A549 (cell line): Measurements from ENCODE around the gene CFAP73. TPM values are rescaled to one million over a fixed set of nuclear protein-coding genes. Genes with fewer than 3 reads are reported as not detected.

ENCODE experiments used
- ATAC-seq, 2 experiments: fragments of 200-7000 bp in 1 of 2; fragments of >200 bp in 1 of 2; cut with Nextera tagmentation in 1 of 2; cut with Tn5 transposase in 1 of 2; 3 replicates each; pipeline versions ENCODE4 v1.8.0 to v1.9.1; 2018 to 2020; ENCODE audit warnings: mild to moderate bottlenecking in 1 of 2, moderate library complexity in 1 of 2
- CTCF ChIA-PET: fragments of 300-600 bp; sonication (Branson Sonifier 250); formaldehyde crosslinking; extraction: SDS; loops from one replicate; lab custom pipeline; 2021; ENCODE audit warnings: antibody characterized with exemption, inconsistent platforms; lab: Yijun Ruan, JAX
- POLR2A ChIA-PET: fragments of 350-600 bp; formaldehyde crosslinking; extraction: SDS; loops from one replicate; lab custom pipeline; 2021; ENCODE audit warnings: antibody characterized with exemption, inconsistent platforms; lab: Yijun Ruan, JAX
- DNase-seq, 2 experiments: peaks; one replicate each; pipeline versions ENCODE4 v3.0.0 to v3.0.0-alpha.2; 2011 to 2016; ENCODE audit warnings: low read depth in 1 of 2, low spot score in 1 of 2
- FAIRE-seq: peaks from 2 replicates; lab custom pipeline; 2011; peaks lifted over from hg19 to GRCh38; lab: Jason Lieb, UNC
- H3K27ac ChIP-seq, 2 experiments: fragments of >200 bp; sonication (Bioruptor Twin); formaldehyde crosslinking; 3 replicates each; pipeline ENCODE4 v1.5.1; 2016 to 2017
- H3K4me1 ChIP-seq: fragments of >200 bp; sonication (Bioruptor Twin); formaldehyde crosslinking; 3 replicates; pipeline ENCODE4 v1.6.1; 2016
- H3K4me2 ChIP-seq: fragments of >200 bp; sonication (Bioruptor Twin); formaldehyde crosslinking; 3 replicates; pipeline ENCODE4 v1.6.1; 2016
- H3K4me3 ChIP-seq: fragments of >200 bp; sonication (Bioruptor Twin); formaldehyde crosslinking; 3 replicates; pipeline ENCODE4 v1.5.1; 2016
- H3K9me3 ChIP-seq: fragments of >200 bp; sonication (Bioruptor Twin); formaldehyde crosslinking; 3 replicates; pipeline ENCODE4 v1.6.1; 2016
- CBX2 ChIP-seq: fragments of 200-600 bp; sonication (generic); IDR thresholded peaks from 2 replicates; pipeline ENCODE4 v1.6.1; 2016; ENCODE audit warnings: low read depth, mild to moderate bottlenecking, borderline replicate concordance
- CEBPB ChIP-seq, 2 experiments: fragments of >200 bp in 1 of 2; sonication (Bioruptor Twin) in 1 of 2; formaldehyde crosslinking in 1 of 2; IDR thresholded peaks; 2 replicates each; pipeline ENCODE4 v1.6.1; 2012 to 2016
- CHD2 ChIP-seq: fragments of 150-350 bp; IDR thresholded peaks from 2 replicates; pipeline ENCODE4 v1.6.1; 2014; ENCODE audit warnings: low read length; ENCODE audit not compliant: partially characterized antibody
- E2F6 ChIP-seq: IDR thresholded peaks from 2 replicates; pipeline ENCODE4 v1.6.1; 2012; ENCODE audit warnings: low read depth, borderline replicate concordance
- EHF ChIP-seq: fragments of 250-450 bp; sonication (Bioruptor Pico); IDR thresholded peaks from 2 replicates; pipeline ENCODE4 v1.5.0; 2020; ENCODE audit warnings: mild to moderate bottlenecking
- ELK1 ChIP-seq: fragments of 150-350 bp; IDR thresholded peaks from 2 replicates; pipeline ENCODE4 v1.6.1; 2014; ENCODE audit warnings: low read depth, mild to moderate bottlenecking, low read length
- EP300 ChIP-seq, 2 experiments: fragments of >200 bp; sonication (Bioruptor Twin); formaldehyde crosslinking; IDR thresholded peaks; 2 replicates in 1 of 2; 3 replicates in 1 of 2; pipeline ENCODE4 v1.6.1; 2016 to 2017
- FOSB ChIP-seq: fragments of 250-450 bp; sonication (Bioruptor Pico); IDR thresholded peaks from 2 replicates; pipeline ENCODE4 v1.5.0; 2020; ENCODE audit warnings: mild to moderate bottlenecking, moderate library complexity
- GATA3 ChIP-seq: IDR thresholded peaks from 2 replicates; pipeline ENCODE4 v1.6.1; 2012; ENCODE audit warnings: borderline replicate concordance
- HES2 ChIP-seq: fragments of >200 bp; sonication (Bioruptor Twin); formaldehyde crosslinking; IDR thresholded peaks from 2 replicates; pipeline ENCODE4 v1.6.1; 2016
- HEYL ChIP-seq: fragments of 250-450 bp; sonication (Bioruptor Pico); IDR thresholded peaks from 2 replicates; pipeline ENCODE4 v1.8.0; 2021; ENCODE audit warnings: mild to moderate bottlenecking, moderate library complexity
- KDM1A ChIP-seq: fragments of 200-600 bp; sonication (generic); IDR thresholded peaks from 2 replicates; pipeline ENCODE4 v1.6.1; 2016; ENCODE audit warnings: low read depth, mild to moderate bottlenecking
- KDM5A ChIP-seq: fragments of 200-600 bp; sonication (generic); IDR thresholded peaks from 2 replicates; pipeline ENCODE4 v1.6.1; 2016; ENCODE audit warnings: antibody characterized with exemption, mild to moderate bottlenecking
- NPAS2 ChIP-seq: fragments of 250-450 bp; sonication (Bioruptor Pico); IDR thresholded peaks from 2 replicates; pipeline ENCODE4 v1.8.0; 2022; ENCODE audit warnings: mild to moderate bottlenecking, moderate library complexity, borderline replicate concordance
- PHF8 ChIP-seq: fragments of 200-600 bp; sonication (generic); IDR thresholded peaks from 2 replicates; pipeline ENCODE4 v1.6.1; 2016; ENCODE audit warnings: low read depth, mild to moderate bottlenecking, antibody characterized with exemption, moderate library complexity, borderline replicate concordance
- RAD21 ChIP-seq, 2 experiments: fragments of >200 bp in 1 of 2; sonication (Bioruptor Twin) in 1 of 2; formaldehyde crosslinking in 1 of 2; IDR thresholded peaks in 1 of 2; conservative IDR thresholded peaks in 1 of 2; 2 replicates in 1 of 2; 3 replicates in 1 of 2; pipeline ENCODE4 v1.6.1; 2012 to 2018; ENCODE audit warnings: inconsistent platforms in 1 of 2
- RARB ChIP-seq: fragments of 250-450 bp; sonication (Bioruptor Pico); IDR thresholded peaks from 2 replicates; pipeline ENCODE4 v1.8.0; 2021; ENCODE audit warnings: mild to moderate bottlenecking, moderate library complexity
- RFX5 ChIP-seq: fragments of 450-650 bp; IDR thresholded peaks from 2 replicates; pipeline ENCODE4 v1.7.1; 2014; ENCODE audit warnings: antibody characterized with exemption, mild to moderate bottlenecking, moderate library complexity
- SMC3 ChIP-seq: fragments of >200 bp; sonication (Bioruptor Twin); formaldehyde crosslinking; IDR thresholded peaks from 3 replicates; pipeline ENCODE4 v1.6.1; 2018; ENCODE audit warnings: inconsistent platforms
- TFCP2L1 ChIP-seq: fragments of 250-450 bp; sonication (Bioruptor Pico); IDR thresholded peaks from 2 replicates; pipeline ENCODE4 v1.5.0; 2021; ENCODE audit warnings: mild to moderate bottlenecking
- TP53 ChIP-seq: fragments of 250-450 bp; sonication (Bioruptor Pico); IDR thresholded peaks from 2 replicates; pipeline ENCODE4 v1.5.0; 2021; ENCODE audit warnings: mild to moderate bottlenecking, moderate library complexity
- ZFP36 ChIP-seq: fragments of 450-650 bp; IDR thresholded peaks from 2 replicates; pipeline ENCODE4 v1.6.1; 2014; ENCODE audit warnings: borderline replicate concordance; ENCODE audit not compliant: partially characterized antibody
- ZNF302 ChIP-seq: fragments of 250-450 bp; sonication (Bioruptor Pico); IDR thresholded peaks from 2 replicates; pipeline ENCODE4 v1.9.0; 2021; ENCODE audit warnings: inconsistent platforms, mild to moderate bottlenecking, moderate library complexity
- ZSCAN20 ChIP-seq: fragments of 250-450 bp; sonication (Bioruptor Pico); IDR thresholded peaks from 2 replicates; pipeline ENCODE4 v1.8.0; 2022; ENCODE audit warnings: mild to moderate bottlenecking, moderate library complexity
- WGBS: methylation state at CpG from one replicate; pipeline ENCODE4 v1.1.6; 2017; ENCODE audit errors: missing lambda C conversion rate; 5-methylcytosine and 5-hydroxymethylcytosine counted together
- polyA plus RNA-seq, 4 experiments: library from polyadenylated mRNA; depleted of rRNA in 3 of 4; stranded (reverse); fragments of >200 nt; fragmentation: RNase III in 1 of 4; extraction: RNeasy Plus Mini Kit Qiagen cat#74134 plus additional on column Dnase treatment in 1 of 4; gene quantifications; 2 replicates in 3 of 4; 3 replicates in 1 of 4; pipeline ENCODE4 v1.2.3, GENCODE V29; 2011 to 2017
- TF ChIP-seq, protein P1 (sequence below): fragments of >200 bp; sonication (Bioruptor Twin); formaldehyde crosslinking; IDR thresholded peaks from 3 replicates; pipeline ENCODE4 v1.6.1; 2016
- TF ChIP-seq, protein P2 (sequence below): IDR thresholded peaks from 2 replicates; pipeline ENCODE4 v1.6.1; 2012
- TF ChIP-seq, protein P3 (sequence below): fragments of 250-450 bp; sonication (Bioruptor Pico); IDR thresholded peaks from 2 replicates; pipeline ENCODE4 v1.5.0; 2021; ENCODE audit warnings: mild to moderate bottlenecking, moderate library complexity, borderline replicate concordance
- TF ChIP-seq, protein P4 (sequence below): fragments of 250-450 bp; sonication (Bioruptor Pico); IDR thresholded peaks from 2 replicates; pipeline ENCODE4 v1.5.0; 2020; ENCODE audit warnings: low read depth, mild to moderate bottlenecking, moderate library complexity

The CFAP73 gene
- polyA plus RNA-seq, 2 of the 4 experiments (the other 2 are of a cell fraction), result 0.05 TPM; not detected in 1

DNA sequence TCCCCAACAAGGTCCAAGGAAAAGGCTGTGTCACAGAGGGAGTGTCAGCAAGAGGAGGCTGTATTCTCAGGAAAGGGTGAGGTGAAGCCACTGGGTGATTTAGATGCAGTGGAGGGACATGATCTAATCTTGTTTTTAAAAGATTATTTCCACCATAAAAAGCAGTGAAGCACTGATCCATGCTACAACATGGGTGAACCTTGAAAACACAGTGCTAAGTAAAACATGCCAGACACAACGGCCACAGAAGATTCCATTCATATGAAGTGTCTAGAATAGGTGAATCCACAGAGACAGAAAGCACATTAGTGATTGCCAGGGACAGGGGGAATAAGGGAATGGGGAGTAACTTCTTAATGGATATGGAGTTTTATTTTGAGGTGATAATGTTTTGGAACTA, 48.8 kb downstream of the CFAP73 start:
- peaks cover 20% of the 10 kb centered on the region for H3K4me1 ChIP-seq
- TF ChIP-seq NPAS2 (CRISPR knock-in tag) (no peak), KDM5A (no peak), TFCP2L1 (CRISPR knock-in tag) (no peak), RAD21 (conservative IDR thresholded peaks at IDR 0.05 in 1 of 2, IDR thresholded peaks at IDR 0.05 in 1 of 2) (no peak), SMC3 (no peak), PHF8 (no peak), HEYL (CRISPR knock-in tag) (no peak), TP53 (no peak), ZNF302 (no peak), RFX5 (no peak), EP300 (IDR thresholded peaks at IDR 0.05) (no peak), CEBPB (IDR thresholded peaks at IDR 0.05) (no peak)
- TF ChIP-seq, protein P1, sequence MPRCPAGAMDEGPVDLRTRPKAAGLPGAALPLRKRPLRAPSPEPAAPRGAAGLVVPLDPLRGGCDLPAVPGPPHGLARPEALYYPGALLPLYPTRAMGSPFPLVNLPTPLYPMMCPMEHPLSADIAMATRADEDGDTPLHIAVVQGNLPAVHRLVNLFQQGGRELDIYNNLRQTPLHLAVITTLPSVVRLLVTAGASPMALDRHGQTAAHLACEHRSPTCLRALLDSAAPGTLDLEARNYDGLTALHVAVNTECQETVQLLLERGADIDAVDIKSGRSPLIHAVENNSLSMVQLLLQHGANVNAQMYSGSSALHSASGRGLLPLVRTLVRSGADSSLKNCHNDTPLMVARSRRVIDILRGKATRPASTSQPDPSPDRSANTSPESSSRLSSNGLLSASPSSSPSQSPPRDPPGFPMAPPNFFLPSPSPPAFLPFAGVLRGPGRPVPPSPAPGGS, result no peak
- TF ChIP-seq, all 56 proteins: peak for 0
- Histone ChIP-seq H3K27ac (no peak overlapping the region; a peak in 1 of 6 replicates), H3K4me2 (no peak overlapping the region), H3K4me3 (no peak overlapping the region), H3K9me3 (no peaks in the 10 kb centered on the region)
- WGBS, result 55% methylated on average over 1 of the region's 1 CpG
- ChIA-PET CTCF (interaction anchor here (1.1 to 3.8 kb wide), 9 partner anchors 11 to 268 kb away, joined by 3 to 35 read pairs (median 5); partner anchors contain the start of gene TPCN1), POLR2A (no interaction called here)
- DNase-seq (no peak), ATAC-seq (no peak), FAIRE-seq (no peak)

DNA sequence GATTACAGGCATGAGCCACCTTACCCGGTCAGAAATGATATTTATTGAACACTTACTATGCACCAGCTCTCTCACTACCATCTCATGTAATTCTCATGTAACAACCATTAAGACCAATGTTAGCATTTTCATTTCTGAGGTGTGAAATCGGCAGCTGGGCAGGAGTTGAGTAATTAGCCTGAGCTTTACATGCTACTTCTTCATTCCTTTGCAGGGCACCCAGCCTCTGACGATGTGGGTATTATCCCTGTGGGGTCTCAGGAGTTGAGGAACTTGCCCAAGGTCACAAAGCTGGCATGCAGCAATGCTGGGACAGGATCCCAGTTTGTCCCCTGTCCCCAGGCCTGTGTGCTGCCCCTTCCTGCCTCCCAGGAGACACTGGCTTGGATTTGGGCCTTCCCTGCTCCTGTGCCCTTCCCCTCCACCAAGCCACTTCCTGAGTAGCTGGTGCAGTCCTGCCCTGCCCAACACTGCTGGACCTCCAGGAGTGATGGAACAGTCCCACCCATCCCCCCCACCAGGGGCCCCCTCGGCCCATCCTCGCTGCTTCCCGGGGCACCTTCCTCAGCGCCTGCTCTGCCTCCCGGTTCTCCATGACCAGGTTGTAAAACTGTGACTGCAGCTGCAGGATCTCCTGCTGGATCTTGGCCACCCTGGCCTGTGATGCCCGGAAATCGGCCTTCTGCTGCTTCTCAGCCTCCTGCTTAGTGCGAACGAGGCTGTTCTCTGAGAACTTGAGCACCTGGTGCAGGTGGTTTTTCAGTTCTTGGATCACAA, 50.7 kb downstream of the CFAP73 start:
- no peak for FAIRE-seq
- CTCF ChIA-PET, result interaction anchor here (0.8 to 4.0 kb wide), 4 partner anchors 10 to 225 kb away, joined by 3 to 12 read pairs (median 4); no protein-coding TSS in a partner anchor
- WGBS, result 83% methylated on average over 8 of the region's 12 CpGs
- TF ChIP-seq GATA3 (no peak), HES2 (no peak), ELK1 (no peak), CBX2 (no peak), E2F6 (no peak), EHF (no peak), EP300 (IDR thresholded peaks at IDR 0.05) (no peak), CHD2 (no peak), ZFP36 (no peak), RARB (no peak), FOSB (CRISPR knock-in tag) (no peak), ZSCAN20 (CRISPR knock-in tag) (no peak), KDM1A (no peak)
- TF ChIP-seq, protein P2, sequence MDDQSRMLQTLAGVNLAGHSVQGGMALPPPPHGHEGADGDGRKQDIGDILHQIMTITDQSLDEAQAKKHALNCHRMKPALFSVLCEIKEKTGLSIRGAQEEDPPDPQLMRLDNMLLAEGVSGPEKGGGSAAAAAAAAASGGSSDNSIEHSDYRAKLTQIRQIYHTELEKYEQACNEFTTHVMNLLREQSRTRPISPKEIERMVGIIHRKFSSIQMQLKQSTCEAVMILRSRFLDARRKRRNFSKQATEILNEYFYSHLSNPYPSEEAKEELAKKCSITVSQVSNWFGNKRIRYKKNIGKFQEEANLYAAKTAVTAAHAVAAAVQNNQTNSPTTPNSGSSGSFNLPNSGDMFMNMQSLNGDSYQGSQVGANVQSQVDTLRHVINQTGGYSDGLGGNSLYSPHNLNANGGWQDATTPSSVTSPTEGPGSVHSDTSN, result no peak
- TF ChIP-seq, protein P3, sequence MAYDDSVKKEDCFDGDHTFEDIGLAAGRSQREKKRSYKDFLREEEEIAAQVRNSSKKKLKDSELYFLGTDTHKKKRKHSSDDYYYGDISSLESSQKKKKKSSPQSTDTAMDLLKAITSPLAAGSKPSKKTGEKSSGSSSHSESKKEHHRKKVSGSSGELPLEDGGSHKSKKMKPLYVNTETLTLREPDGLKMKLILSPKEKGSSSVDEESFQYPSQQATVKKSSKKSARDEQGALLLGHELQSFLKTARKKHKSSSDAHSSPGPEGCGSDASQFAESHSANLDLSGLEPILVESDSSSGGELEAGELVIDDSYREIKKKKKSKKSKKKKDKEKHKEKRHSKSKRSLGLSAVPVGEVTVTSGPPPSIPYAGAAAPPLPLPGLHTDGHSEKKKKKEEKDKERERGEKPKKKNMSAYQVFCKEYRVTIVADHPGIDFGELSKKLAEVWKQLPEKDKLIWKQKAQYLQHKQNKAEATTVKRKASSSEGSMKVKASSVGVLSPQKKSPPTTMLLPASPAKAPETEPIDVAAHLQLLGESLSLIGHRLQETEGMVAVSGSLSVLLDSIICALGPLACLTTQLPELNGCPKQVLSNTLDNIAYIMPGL, result no peak
- TF ChIP-seq, protein P4, sequence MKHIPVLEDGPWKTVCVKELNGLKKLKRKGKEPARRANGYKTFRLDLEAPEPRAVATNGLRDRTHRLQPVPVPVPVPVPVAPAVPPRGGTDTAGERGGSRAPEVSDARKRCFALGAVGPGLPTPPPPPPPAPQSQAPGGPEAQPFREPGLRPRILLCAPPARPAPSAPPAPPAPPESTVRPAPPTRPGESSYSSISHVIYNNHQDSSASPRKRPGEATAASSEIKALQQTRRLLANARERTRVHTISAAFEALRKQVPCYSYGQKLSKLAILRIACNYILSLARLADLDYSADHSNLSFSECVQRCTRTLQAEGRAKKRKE (CRISPR knock-in tag), result no peak
- TF ChIP-seq, protein P1, result no peak

More for the DNA sequence above, 50.7 kb downstream of the CFAP73 start:
- H3K4me1 ChIP-seq, result peaks cover 2% of the 10 kb centered on the region; the same call in 2 of the 3 replicates
- no peak for ATAC-seq
- no peaks in the 10 kb centered on the region for H3K9me3 ChIP-seq
- DNase-seq, result no peak
- H3K27ac ChIP-seq, result 0 out of 6 replicates have a peak overlapping the region, but pooled peaks of 1 of the 2 experiments have one; percentile 15
- POLR2A ChIA-PET, result no interaction called here
- no peak overlapping the region for H3K4me3 ChIP-seq
- H3K4me2 ChIP-seq, result no peak overlapping the region
